ENCODE results near the gene XPOT. TPM values are rescaled to one million over a fixed set of nuclear protein-coding genes. Genes with fewer than 3 reads are reported as not detected.

XPOT gene
- total and polyA plus RNA-seq, 2 of the 4 experiments (the other 2 are of a cell fraction), result 40.9 to 80.8 TPM

GRCh38 chr12:64457923-64458322 lies 53.7 kb downstream of the XPOT start:
- peaks cover 23% of the 10 kb centered on the region; the same call in 1 of the 2 replicates for H4K20me1 ChIP-seq (ENCODE audit: insufficient read depth, low read length)
- TF ChIP-seq ELK1 (IDR thresholded peaks at IDR 0.05; ENCODE audit: borderline replicate concordance, low read depth, low read length) (no peak), SMC3 (IDR thresholded peaks at IDR 0.05; ENCODE audit: low read depth, low read length) (no peak), FOS (IDR thresholded peaks at IDR 0.05; ENCODE audit: low read depth, low read length) (no peak), CHD1 (IDR thresholded peaks at IDR 0.05; ENCODE audit: low read depth, low read length) (no peak), RFX5 (IDR thresholded peaks at IDR 0.05; ENCODE audit: low read depth, low read length) (no peak), MAFK (IDR thresholded peaks at IDR 0.05; ENCODE audit: low read depth, low read length) (no peak), CEBPB (IDR thresholded peaks at IDR 0.05; ENCODE audit: low read depth, low read length) (no peak), POLR2A (IDR thresholded peaks at IDR 0.05; ENCODE audit: low read depth, low read length) (no peak), MXI1 (IDR thresholded peaks at IDR 0.05; ENCODE audit: borderline replicate concordance, low read depth, low read length) (no peak), RAD21 (IDR thresholded peaks at IDR 0.05; ENCODE audit: low read length) (no peak)
- no peak overlapping the region for H3K27ac ChIP-seq (ENCODE audit: insufficient read depth, low read length)
- in situ Hi-C loops (cut with MboI; ENCODE audit: low sequenced_read_pairs), result no loop called here
- no peak overlapping the region for H2AK9ac ChIP-seq (replicated peaks; ENCODE audit: low read depth, low read length, poor library complexity)
- no peak overlapping the region for H4K8ac ChIP-seq (ENCODE audit: low read depth in 2 of 2, low read length in 2 of 2)
- no peak overlapping the region for H2BK20ac ChIP-seq (ENCODE audit: low read depth, low read length)
- no peak overlapping the region for H3K18ac ChIP-seq (ENCODE audit: low read depth, low read length)
- dilution Hi-C loops (cut with HindIII; ENCODE audit: low sequenced_read_pairs, unreplicated experiment), result no loop called here
- H3K56ac ChIP-seq (ENCODE audit: extremely low read depth, insufficient read depth, low read length), result no peak overlapping the region
- peaks cover 10% of the 10 kb centered on the region; the same call in 1 of the 2 replicates for H3K9me1 ChIP-seq (ENCODE audit: insufficient read depth, low read length)
- H4K5ac ChIP-seq (ENCODE audit: low read depth, low read length), result no peak overlapping the region
- H3K4me1 ChIP-seq (ENCODE audit: control insufficient read depth, insufficient read depth, low read length), result peaks cover 23% of the 10 kb centered on the region
- H2BK5ac ChIP-seq (ENCODE audit: low read depth, low read length, poor library complexity, severe bottlenecking), result no peak overlapping the region
- H2AFZ ChIP-seq (replicated peaks; ENCODE audit: low read length, poor library complexity), result no peak overlapping the region
- DNase-seq (no peak), ATAC-seq (ENCODE audit: low read depth) (no peak)
- H3K36me3 ChIP-seq (ENCODE audit: control insufficient read depth, insufficient read depth, low read length), result peaks cover 17% of the 10 kb centered on the region
- no peak overlapping the region for H2BK15ac ChIP-seq (ENCODE audit: low read depth, low read length)
- H4K91ac ChIP-seq (ENCODE audit: insufficient read depth, low read depth, low read length), result no peak overlapping the region
- H3K9ac ChIP-seq (ENCODE audit: low read depth, low read length), result no peak overlapping the region
- H3K4ac ChIP-seq (ENCODE audit: low read depth, low read length), result no peak overlapping the region
- no peak overlapping the region for H3K23ac ChIP-seq (ENCODE audit: low read depth, low read length)
- H3K14ac ChIP-seq (replicated peaks; ENCODE audit: low read depth, low read length), result no peak overlapping the region
- ChIA-PET CTCF (interaction anchor here (0.6 kb wide), 1 partner anchor 33 kb away, joined by 5 read pairs; no protein-coding TSS in a partner anchor), POLR2A (ENCODE audit: unreplicated experiment) (no interaction called here)
- no TSS peak for BruUV-seq (replicated peaks)
- no peak overlapping the region for H3K4me2 ChIP-seq (ENCODE audit: low read depth, low read length)
- H2BK120ac ChIP-seq (ENCODE audit: low read depth, low read length), result no peak overlapping the region
- peaks cover 27 to 47% of the 10 kb centered on the region in 2 experiments for H3K79me1 ChIP-seq (ENCODE audit: low read depth in 1 of 2, low read length in 2 of 2)
- H3K27me3 ChIP-seq (ENCODE audit: control insufficient read depth, insufficient read depth, low read length), result no peaks in the 10 kb centered on the region
- H2AK5ac ChIP-seq (ENCODE audit: low read depth, low read length), result no peak overlapping the region
- intact Hi-C loops (cut with micrococcal nuclease), result no loop called here
- no CpG with 5 or more reads among the region's 4 CpGs for WGBS, 2 experiments (ENCODE audit: extremely low coverage in 2 of 2, insufficient read length in 1 of 2)
- no peak overlapping the region for H3K4me3 ChIP-seq (ENCODE audit: insufficient read depth, low read depth, low read length)
- no peaks in the 10 kb centered on the region for H3K9me3 ChIP-seq (ENCODE audit: control insufficient read depth, insufficient read depth, low read length)
